Measurements from ENCODE around the gene TIMP2. TPM values are rescaled to one million over a fixed set of nuclear protein-coding genes. Genes with fewer than 3 reads are reported as not detected.

The TIMP2 gene
- total RNA-seq, 2 experiments from 2014 or later, result 1.7 to 2.9 TPM

GRCh38 chr17:78819402-78819801 is 105.8 kb downstream of the TIMP2 start:
- CTCF ChIA-PET, result interaction anchor here (0.9 to 2.2 kb wide), 12 partner anchors 12 to 152 kb away, joined by 3 to 12 read pairs (median 4); no protein-coding TSS in a partner anchor
- peak overlapping the region; percentile 38 for H3K4me3 Mint-ChIP-seq
- no peak for ATAC-seq
- H3K36me3 Mint-ChIP-seq, result peaks cover 66% of the 10 kb centered on the region
- H3K9me3 Mint-ChIP-seq (ENCODE audit: low read depth), result no peaks in the 10 kb centered on the region
- H3K27me3 Mint-ChIP-seq, result no peaks in the 10 kb centered on the region
- DNase-seq, result no peak
- peaks cover 53% of the 10 kb centered on the region for H3K4me1 Mint-ChIP-seq
- peak overlapping the region; percentile 91 for H3K27ac Mint-ChIP-seq

GRCh38 chr17:78818932-78819331 is 106.3 kb downstream of the TIMP2 start:
- H3K27ac Mint-ChIP-seq, result peak overlapping the region; percentile 91
- ATAC-seq (peak; percentile 60), DNase-seq (peak; percentile 79)
- H3K36me3 Mint-ChIP-seq, result peaks cover 67% of the 10 kb centered on the region
- H3K4me3 Mint-ChIP-seq, result peak overlapping the region; percentile 38
- H3K9me3 Mint-ChIP-seq (ENCODE audit: low read depth), result no peaks in the 10 kb centered on the region
- H3K4me1 Mint-ChIP-seq, result peaks cover 57% of the 10 kb centered on the region
- no peaks in the 10 kb centered on the region for H3K27me3 Mint-ChIP-seq
- CTCF ChIA-PET, result interaction anchor here (0.9 to 2.2 kb wide), 11 partner anchors 13 to 153 kb away, joined by 3 to 12 read pairs (median 4); no protein-coding TSS in a partner anchor

GRCh38 chr17:78818152-78818846 is 106.9 kb downstream of the TIMP2 start:
- H3K4me3 Mint-ChIP-seq, result peak overlapping the region; percentile 38
- CTCF ChIA-PET, result interaction anchor here (0.9 to 2.2 kb wide), 9 partner anchors 13 to 152 kb away, joined by 3 to 12 read pairs (median 4); no protein-coding TSS in a partner anchor
- H3K9me3 Mint-ChIP-seq (ENCODE audit: low read depth), result no peaks in the 10 kb centered on the region
- ATAC-seq (no peak), DNase-seq (no peak)
- H3K4me1 Mint-ChIP-seq, result peaks cover 61% of the 10 kb centered on the region
- peaks cover 68% of the 10 kb centered on the region for H3K36me3 Mint-ChIP-seq
- no peaks in the 10 kb centered on the region for H3K27me3 Mint-ChIP-seq
- peak overlapping the region; percentile 91 for H3K27ac Mint-ChIP-seq

GRCh38 chr17:78817123-78817522 is 108.1 kb downstream of the TIMP2 start:
- Mint-ChIP-seq H3K4me3 (peak overlapping the region; percentile 15), H3K9me3 (ENCODE audit: low read depth) (no peaks in the 10 kb centered on the region), H3K4me1 (peaks cover 68% of the 10 kb centered on the region), H3K27ac (peak overlapping the region; percentile 91), H3K36me3 (peaks cover 67% of the 10 kb centered on the region), H3K27me3 (no peaks in the 10 kb centered on the region)
- CTCF ChIA-PET, result interaction anchor here (1.1 to 1.6 kb wide), 3 partner anchors 12 to 56 kb away, joined by 3 read pairs; no protein-coding TSS in a partner anchor
- ATAC-seq (peak; percentile 92), DNase-seq (peak; percentile 91)

- CTCF ChIA-PET, result interaction anchor here (0.8 kb wide), 1 partner anchor 14 kb away, joined by 3 read pairs; no protein-coding TSS in a partner anchor
- Mint-ChIP-seq H3K27ac (peak overlapping the region; percentile 60), H3K36me3 (peaks cover 66% of the 10 kb centered on the region), H3K27me3 (no peaks in the 10 kb centered on the region), H3K4me1 (peaks cover 62% of the 10 kb centered on the region), H3K4me3 (no peak overlapping the region), H3K9me3 (ENCODE audit: low read depth) (no peaks in the 10 kb centered on the region)
- ATAC-seq (no peak), DNase-seq (no peak)
Measured at GRCh38 chr17:78815696-78816095, 109.5 kb downstream of the TIMP2 start.

GRCh38 chr17:78812855-78813254 is 112.3 kb downstream of the TIMP2 start:
- Mint-ChIP-seq H3K27ac (peak overlapping the region; percentile 44), H3K4me1 (peaks cover 37% of the 10 kb centered on the region), H3K36me3 (peaks cover 62% of the 10 kb centered on the region), H3K9me3 (ENCODE audit: low read depth) (no peaks in the 10 kb centered on the region), H3K4me3 (no peak overlapping the region), H3K27me3 (no peaks in the 10 kb centered on the region)
- no peak for DNase-seq
- CTCF ChIA-PET, result no interaction called here
- no peak for ATAC-seq

GRCh38 chr17:78808163-78808562 is 117.0 kb downstream of the TIMP2 start:
- Mint-ChIP-seq H3K27me3 (no peaks in the 10 kb centered on the region), H3K27ac (peak overlapping the region; percentile 40), H3K4me3 (no peak overlapping the region), H3K36me3 (peaks cover 58% of the 10 kb centered on the region), H3K9me3 (ENCODE audit: low read depth) (no peaks in the 10 kb centered on the region), H3K4me1 (peaks cover 43% of the 10 kb centered on the region)
- ATAC-seq, result no peak
- CTCF ChIA-PET, result no interaction called here
- DNase-seq, result no peak

GRCh38 chr17:78806451-78806850 is 118.7 kb downstream of the TIMP2 start:
- CTCF ChIA-PET, result no interaction called here
- H3K4me1 Mint-ChIP-seq, result peaks cover 48% of the 10 kb centered on the region

GRCh38 chr17:78805301-78805700 is 119.9 kb downstream of the TIMP2 start:
- DNase-seq (peak; percentile 91), ATAC-seq (peak; percentile 96)
- no peak overlapping the region for H3K4me3 Mint-ChIP-seq
- no peaks in the 10 kb centered on the region for H3K9me3 Mint-ChIP-seq (ENCODE audit: low read depth)
- H3K27me3 Mint-ChIP-seq, result no peaks in the 10 kb centered on the region
- peaks cover 52% of the 10 kb centered on the region for H3K4me1 Mint-ChIP-seq
- CTCF ChIA-PET, result interaction anchor here (1.1 to 2.4 kb wide), 4 partner anchors 12 to 49 kb away, joined by 3 to 12 read pairs (median 4); no protein-coding TSS in a partner anchor
- peaks cover 53% of the 10 kb centered on the region for H3K36me3 Mint-ChIP-seq
- H3K27ac Mint-ChIP-seq, result peak overlapping the region; percentile 88

More at GRCh38 chr17:78806451-78806850, 118.7 kb downstream of the TIMP2 start:
- H3K27me3 Mint-ChIP-seq, result no peaks in the 10 kb centered on the region
- no peaks in the 10 kb centered on the region for H3K9me3 Mint-ChIP-seq (ENCODE audit: low read depth)
- ATAC-seq, result no peak
- no peak for DNase-seq
- H3K27ac Mint-ChIP-seq, result peak overlapping the region; percentile 88
- H3K4me3 Mint-ChIP-seq, result no peak overlapping the region
- peaks cover 57% of the 10 kb centered on the region for H3K36me3 Mint-ChIP-seq

GRCh38 chr17:78804777-78805176 is 120.4 kb downstream of the TIMP2 start:
- Mint-ChIP-seq H3K27ac (peak overlapping the region; percentile 88), H3K4me1 (peaks cover 55% of the 10 kb centered on the region), H3K9me3 (ENCODE audit: low read depth) (no peaks in the 10 kb centered on the region), H3K4me3 (peak overlapping the region; percentile 17), H3K36me3 (peaks cover 53% of the 10 kb centered on the region), H3K27me3 (no peaks in the 10 kb centered on the region)
- ATAC-seq, result peak; percentile 34
- CTCF ChIA-PET, result interaction anchor here (0.7 to 2.4 kb wide), 6 partner anchors 12 to 191 kb away, joined by 3 to 12 read pairs (median 4); no protein-coding TSS in a partner anchor
- peak; percentile 60 for DNase-seq

GRCh38 chr17:78803186-78803845 is 121.9 kb downstream of the TIMP2 start:
- ATAC-seq (no peak), DNase-seq (no peak)
- Mint-ChIP-seq H3K27me3 (no peaks in the 10 kb centered on the region), H3K36me3 (peaks cover 59% of the 10 kb centered on the region), H3K9me3 (ENCODE audit: low read depth) (no peaks in the 10 kb centered on the region), H3K4me3 (peak overlapping the region; percentile 80), H3K27ac (peak overlapping the region; percentile 82), H3K4me1 (peaks cover 65% of the 10 kb centered on the region)
- CTCF ChIA-PET, result interaction anchor here (1.4 to 2.4 kb wide), 5 partner anchors 12 to 553 kb away, joined by 3 to 12 read pairs (median 4); no protein-coding TSS in a partner anchor

All from activated CD8-positive, alpha-beta memory T cell treated with anti-CD3 and anti-CD28 coated beads, Interleukin-2, amount 10 ng/mL, durations not matched to agents 7 days and 5 days (primary cell).